Endodermal cell (in vitro differentiated cells): Measurements from ENCODE around the gene SGPP2. TPM values are rescaled to one million over a fixed set of nuclear protein-coding genes. Genes with fewer than 3 reads are reported as not detected.

Experiments used
- DNase-seq: peaks from one replicate; pipeline ENCODE4 v3.0.0-alpha.2; 2017
- H3K27ac ChIP-seq: 2 replicates; pipeline ENCODE4 v1.5.1; 2013; ENCODE audit warnings: mild to moderate bottlenecking, low read depth, low read length, moderate library complexity
- H3K27me3 ChIP-seq: 2 replicates; pipeline ENCODE4 v1.6.1; 2013; ENCODE audit warnings: mild to moderate bottlenecking, low read length, moderate library complexity; ENCODE audit not compliant: insufficient read depth, control insufficient read depth, poor library complexity, severe bottlenecking
- H3K36me3 ChIP-seq: 2 replicates; pipeline ENCODE4 v1.7.0; 2013; ENCODE audit warnings: mild to moderate bottlenecking, low read length, moderate library complexity; ENCODE audit not compliant: control insufficient read depth, insufficient read depth
- H3K4me1 ChIP-seq: one replicate; pipeline ENCODE4 v1.7.0; 2013; ENCODE audit warnings: low read length; ENCODE audit not compliant: control insufficient read depth, insufficient read depth
- H3K4me3 ChIP-seq: 2 replicates; pipeline ENCODE4 v1.5.1; 2013; ENCODE audit warnings: mild to moderate bottlenecking, low read length, moderate library complexity
- H3K9ac ChIP-seq: 2 replicates; pipeline ENCODE4 v1.6.1; 2013; ENCODE audit warnings: mild to moderate bottlenecking, low read length, moderate library complexity; ENCODE audit not compliant: poor library complexity, severe bottlenecking; ENCODE audit errors: extremely low read depth
- H3K9me3 ChIP-seq: 2 replicates; pipeline ENCODE4 v1.6.1; 2013; ENCODE audit warnings: mild to moderate bottlenecking, low read length, moderate library complexity; ENCODE audit not compliant: control insufficient read depth
- H3K27ac Mint-ChIP-seq: 2 replicates; pipeline ENCODE4 v1.8.0; 2020; ENCODE audit warnings: mixed read lengths
- H3K27me3 Mint-ChIP-seq: 2 replicates; pipeline ENCODE4 v1.8.0; 2021; ENCODE audit warnings: mild to moderate bottlenecking, mixed read lengths; ENCODE audit not compliant: insufficient read depth
- H3K36me3 Mint-ChIP-seq: 2 replicates; pipeline ENCODE4 v1.8.0; 2020; ENCODE audit warnings: low read depth, mixed read lengths
- H3K4me1 Mint-ChIP-seq: 2 replicates; pipeline ENCODE4 v1.8.0; 2020; ENCODE audit warnings: mixed read lengths
- H3K4me3 Mint-ChIP-seq: 2 replicates; pipeline ENCODE4 v1.8.0; 2020; ENCODE audit warnings: mild to moderate bottlenecking, moderate library complexity, mixed read lengths
- H3K9me3 Mint-ChIP-seq: 2 replicates; pipeline ENCODE4 v1.8.0; 2020; ENCODE audit warnings: mild to moderate bottlenecking, mixed read lengths
- CTCF ChIP-seq: fragments of 200-600 bp; sonication (generic); conservative IDR thresholded peaks from 2 replicates; pipeline ENCODE4 v1.5.0; 2021; ENCODE audit warnings: antibody characterized with exemption, mild to moderate bottlenecking
- WGBS, 2 experiments: methylation state at CpG; one replicate each; pipeline versions ENCODE4 v1.1.5 to v1.1.7; 2013; ENCODE audit warnings: missing lambda C conversion rate in 2 of 2, mixed read lengths in 1 of 2; ENCODE audit not compliant: insufficient coverage in 1 of 2, insufficient read length in 1 of 2; 5-methylcytosine and 5-hydroxymethylcytosine counted together
- total RNA-seq, 2 donors: library from RNA; stranded (reverse); fragmentation: NEBNext Ultra II Directional in 1 of 2; extraction: Animal tissue kit (Norgen Biotek cat#: 25700) in 1 of 2; gene quantifications; 2 replicates in 1 of 2; 3 replicates in 1 of 2; pipeline ENCODE4 v1.2.1, GENCODE V29; 2021

SGPP2 gene
- total RNA-seq, 2 donors from 2014 or later, result not detected

GRCh38 chr2:222575618-222576017 is 151.3 kb downstream of the SGPP2 start:
- Mint-ChIP-seq H3K36me3 (peaks cover 9% of the 10 kb centered on the region), H3K27me3 (no peaks in the 10 kb centered on the region), H3K27ac (no peak overlapping the region), H3K4me1 (no peaks in the 10 kb centered on the region), H3K9me3 (no peaks in the 10 kb centered on the region), H3K4me3 (no peak overlapping the region)
- H3K36me3 ChIP-seq, result no peaks in the 10 kb centered on the region
- H3K27ac ChIP-seq, result no peak overlapping the region
- DNase-seq, result no peak
- H3K4me3 ChIP-seq, result no peak overlapping the region
- H3K27me3 ChIP-seq, result no peaks in the 10 kb centered on the region
- 88% methylated on average over 2 of the region's 2 CpGs; no CpG with 5 or more reads in 1 of the 2 experiments for WGBS, 2 experiments
- no peaks in the 10 kb centered on the region for H3K9me3 ChIP-seq
- H3K9ac ChIP-seq, result no peak overlapping the region
- TF ChIP-seq CTCF, result no peak
- H3K4me1 ChIP-seq, result no peaks in the 10 kb centered on the region

- Histone ChIP-seq H3K4me3 (no peak overlapping the region), H3K9ac (no peak overlapping the region), H3K27me3 (no peaks in the 10 kb centered on the region), H3K27ac (no peak overlapping the region), H3K36me3 (no peaks in the 10 kb centered on the region), H3K4me1 (no peaks in the 10 kb centered on the region), H3K9me3 (no peaks in the 10 kb centered on the region)
- Mint-ChIP-seq H3K4me3 (no peak overlapping the region), H3K27ac (no peak overlapping the region), H3K36me3 (peaks cover 5% of the 10 kb centered on the region), H3K9me3 (no peaks in the 10 kb centered on the region), H3K4me1 (no peaks in the 10 kb centered on the region), H3K27me3 (no peaks in the 10 kb centered on the region)
- no peak for DNase-seq
- 84 to 89% methylated on average over 2 to 7 of the region's 7 CpGs for WGBS, 2 experiments
- no peak for TF ChIP-seq CTCF
Observed at GRCh38 chr2:222576171-222577081, 152.1 kb downstream of the SGPP2 start.

GRCh38 chr2:222577341-222577740 is 153.0 kb downstream of the SGPP2 start:
- no peaks in the 10 kb centered on the region for H3K36me3 ChIP-seq
- no peak for TF ChIP-seq CTCF
- no peak overlapping the region for H3K27ac ChIP-seq
- H3K9me3 Mint-ChIP-seq, result no peaks in the 10 kb centered on the region
- H3K4me1 Mint-ChIP-seq, result no peaks in the 10 kb centered on the region
- H3K4me3 Mint-ChIP-seq, result no peak overlapping the region
- H3K27me3 Mint-ChIP-seq, result no peaks in the 10 kb centered on the region
- no peaks in the 10 kb centered on the region for H3K27me3 ChIP-seq
- no peaks in the 10 kb centered on the region for H3K9me3 ChIP-seq
- H3K27ac Mint-ChIP-seq, result no peak overlapping the region
- H3K4me3 ChIP-seq, result no peak overlapping the region
- DNase-seq, result no peak
- no peak overlapping the region for H3K9ac ChIP-seq
- no peaks in the 10 kb centered on the region for H3K36me3 Mint-ChIP-seq
- no peaks in the 10 kb centered on the region for H3K4me1 ChIP-seq
- 17 to 69% methylated on average over 1 to 3 of the region's 3 CpGs for WGBS, 2 experiments
